Body of pancreas (tissue), 4 donors: Measurements from ENCODE around the gene PTMS. TPM values are rescaled to one million over a fixed set of nuclear protein-coding genes. Genes with fewer than 3 reads are reported as not detected.

ENCODE experiments used
- ATAC-seq: fragments of 150-250 bp; one replicate; pipeline ENCODE4 v1.9.1; 2016
- DNase-seq, 4 donors: peaks; one replicate each; pipeline ENCODE4 v3.0.0-alpha.2; 2019
- H3K27ac ChIP-seq, 4 donors: fragments of 200-600 bp; sonication (generic); 1 replicate in 3 of 4; 2 replicates in 1 of 4; pipeline versions ENCODE4 v1.5.1 to v1.6.1; 2016 to 2019; ENCODE audit warnings: mild to moderate bottlenecking in 1 of 4, mixed read lengths in 1 of 4, moderate library complexity in 1 of 4
- H3K27me3 ChIP-seq, 2 donors: fragments of 200-600 bp; sonication (generic); one replicate each; pipeline ENCODE4 v1.6.0; 2016; ENCODE audit warnings: mild to moderate bottlenecking in 1 of 2
- H3K36me3 ChIP-seq, 2 donors: fragments of 200-600 bp; sonication (generic); replicated peaks in 1 of 2; 2 replicates each; pipeline ENCODE4 v1.5.1; 2016; ENCODE audit warnings: low read depth in 2 of 2; ENCODE audit not compliant: insufficient read depth in 1 of 2
- H3K4me1 ChIP-seq: fragments of 200-600 bp; sonication (generic); one replicate; pipeline ENCODE4 v1.6.0; 2016
- H3K4me3 ChIP-seq, 2 donors: fragments of 200-600 bp; sonication (generic); 1 replicate in 1 of 2; 2 replicates in 1 of 2; pipeline ENCODE4 v1.5.1; 2016 to 2019
- H3K9me3 ChIP-seq, 3 donors: fragments of 200-600 bp; sonication (generic); 1 replicate in 2 of 3; 2 replicates in 1 of 3; pipeline ENCODE4 v1.5.1; 2016
- POLR2A ChIP-seq, 3 donors: fragments of 450-650 bp; IDR thresholded peaks; one replicate each; pipeline ENCODE4 v1.6.1; 2016; ENCODE audit warnings: antibody characterized with exemption in 3 of 3, mild to moderate bottlenecking in 2 of 3
- WGBS, 2 donors: methylation state at CpG; one replicate each; pipeline ENCODE4 v1.1.5; 2017; 5-methylcytosine and 5-hydroxymethylcytosine counted together
- intact Hi-C: fragments of 100-400 bp; cut with DNase I; formaldehyde crosslinking; loops from one replicate; pipeline ENCODE4 v1.15.1; 2023
- total RNA-seq, 2 donors: library from RNA; depleted of rRNA; stranded (reverse); fragments of >200 nt; gene quantifications; one replicate each; pipeline ENCODE4 v1.1.0, GENCODE V29; 2016
- TF ChIP-seq, protein P1 (sequence below), 7 experiments: fragments of 450-650 bp in 4 of 7; fragments of 200-600 bp in 3 of 7; sonication (generic) in 3 of 7; IDR thresholded peaks; one replicate each; pipeline ENCODE4 v1.5.1; 2016 to 2019; ENCODE audit warnings: antibody characterized with exemption in 7 of 7

Gene PTMS
- total RNA-seq, 2 donors from 2014 or later = 69.5 to 109 TPM

DNA sequence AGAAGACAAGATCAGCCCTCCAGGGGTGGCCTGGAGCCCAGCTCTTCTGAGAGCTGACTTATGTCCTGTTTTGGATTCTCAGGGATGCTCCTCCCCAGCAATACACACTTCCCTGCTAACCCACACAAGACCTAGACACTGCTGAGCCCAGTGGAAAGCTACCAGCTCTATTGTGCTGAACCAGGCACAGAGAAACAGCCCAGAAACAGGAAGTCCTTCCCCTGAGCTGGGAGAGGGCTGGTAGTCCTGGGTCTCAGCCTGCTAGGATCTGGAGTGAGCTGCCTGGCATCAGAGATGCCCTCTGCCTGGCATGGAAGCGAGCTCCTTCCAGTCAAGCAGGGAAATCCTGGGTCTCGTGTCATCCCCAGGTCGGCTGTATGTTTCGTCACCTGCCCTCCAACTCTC is 4.9 kb downstream of the PTMS start:
- intact Hi-C loops = no loop called here

DNA sequence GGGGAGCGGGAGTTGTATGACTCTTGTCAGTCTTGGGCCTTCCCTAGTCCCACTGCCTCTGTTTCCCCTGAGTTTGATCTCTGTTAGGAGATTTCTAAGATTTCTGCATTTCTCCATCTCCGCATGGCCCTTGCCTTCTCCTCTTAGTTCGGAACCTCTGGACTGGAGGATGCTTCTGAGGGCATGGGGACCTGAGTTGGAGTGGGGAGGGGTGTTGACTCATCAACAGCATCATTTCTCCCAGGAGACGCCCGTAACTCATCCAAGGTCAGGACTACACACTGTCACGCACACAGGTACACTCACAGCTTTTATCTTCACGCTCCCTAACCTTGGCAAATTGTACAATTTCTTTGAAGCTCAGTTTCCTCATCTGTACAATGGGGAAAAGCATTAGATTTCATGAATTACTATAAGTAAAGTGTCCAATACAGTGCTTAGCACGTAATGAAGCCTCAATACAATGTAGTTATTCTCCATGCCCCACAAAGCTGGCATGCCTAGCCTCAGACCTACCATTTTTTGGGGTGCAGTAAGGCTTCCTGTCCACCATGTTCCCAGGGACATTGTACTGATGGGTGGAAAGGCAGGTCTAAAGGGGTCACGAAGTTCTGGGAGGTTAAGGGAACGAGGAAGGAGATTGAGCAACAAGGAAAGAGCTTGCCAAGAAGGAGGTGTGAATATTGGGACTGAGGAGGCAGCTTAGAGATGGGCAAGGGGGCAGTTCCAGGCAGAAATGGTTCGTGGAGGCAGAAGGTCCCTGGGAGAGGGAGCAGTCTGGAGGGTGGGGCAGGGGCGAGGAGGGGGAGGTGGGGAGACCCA is 5.6 kb downstream of the PTMS start:
- peaks cover 16% of the 10 kb centered on the region for H3K4me1 ChIP-seq
- TF ChIP-seq, protein P1, sequence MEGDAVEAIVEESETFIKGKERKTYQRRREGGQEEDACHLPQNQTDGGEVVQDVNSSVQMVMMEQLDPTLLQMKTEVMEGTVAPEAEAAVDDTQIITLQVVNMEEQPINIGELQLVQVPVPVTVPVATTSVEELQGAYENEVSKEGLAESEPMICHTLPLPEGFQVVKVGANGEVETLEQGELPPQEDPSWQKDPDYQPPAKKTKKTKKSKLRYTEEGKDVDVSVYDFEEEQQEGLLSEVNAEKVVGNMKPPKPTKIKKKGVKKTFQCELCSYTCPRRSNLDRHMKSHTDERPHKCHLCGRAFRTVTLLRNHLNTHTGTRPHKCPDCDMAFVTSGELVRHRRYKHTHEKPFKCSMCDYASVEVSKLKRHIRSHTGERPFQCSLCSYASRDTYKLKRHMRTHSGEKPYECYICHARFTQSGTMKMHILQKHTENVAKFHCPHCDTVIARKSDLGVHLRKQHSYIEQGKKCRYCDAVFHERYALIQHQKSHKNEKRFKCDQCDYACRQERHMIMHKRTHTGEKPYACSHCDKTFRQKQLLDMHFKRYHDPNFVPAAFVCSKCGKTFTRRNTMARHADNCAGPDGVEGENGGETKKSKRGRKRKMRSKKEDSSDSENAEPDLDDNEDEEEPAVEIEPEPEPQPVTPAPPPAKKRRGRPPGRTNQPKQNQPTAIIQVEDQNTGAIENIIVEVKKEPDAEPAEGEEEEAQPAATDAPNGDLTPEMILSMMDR (IDR thresholded peaks at IDR 0.05) = no peak
- TF ChIP-seq POLR2A (IDR thresholded peaks at IDR 0.05) = no peak
- ATAC-seq = no peak

More for the DNA sequence above, 4.9 kb downstream of the PTMS start:
- H3K27me3 ChIP-seq = no peaks in the 10 kb centered on the region
- no peaks in the 10 kb centered on the region for H3K9me3 ChIP-seq
- TF ChIP-seq POLR2A (IDR thresholded peaks at IDR 0.05) = no peak
- TF ChIP-seq, protein P1 (IDR thresholded peaks at IDR 0.05) = no peak
- H3K36me3 ChIP-seq = no peaks in the 10 kb centered on the region
- WGBS, 2 donors = 97 to 100% methylated on average over 1 to 4 of the region's 4 CpGs
- no peak overlapping the region for H3K4me3 ChIP-seq
- peak overlapping the region in 1 of 4 donors; percentile 34 for H3K27ac ChIP-seq
- H3K4me1 ChIP-seq = peaks cover 16% of the 10 kb centered on the region
- DNase-seq (peak in 1 of 4 donors; percentile 58), ATAC-seq (no peak)

GRCh38 chr12:6772331-6772695 is 6.2 kb downstream of the PTMS start, which contains the start of gene LAG3:
LAG3 (plus strand) TSS chr12:6772520; CDS start chr12:6772853, 333 bp downstream.
- Histone ChIP-seq H3K4me1 (peaks cover 15% of the 10 kb centered on the region), H3K4me3 (no peak within 1 kb of the TSS), H3K9me3 (no peaks in the 10 kb centered on the region), H3K27ac (no peak within 1 kb of the TSS), H3K27me3 (no peaks in the 10 kb centered on the region), H3K36me3 (no peaks in the 10 kb centered on the region)
- ATAC-seq (no peak), DNase-seq (no peak)
- TF ChIP-seq, protein P1 (IDR thresholded peaks at IDR 0.05) = no peak
- TF ChIP-seq POLR2A (IDR thresholded peaks at IDR 0.05) = no peak
- intact Hi-C loops = no loop called here
- 65 to 68% methylated on average over 15 of the region's 15 CpGs for WGBS, 2 donors

More for the DNA sequence above, 5.6 kb downstream of the PTMS start:
- Histone ChIP-seq H3K36me3 (no peaks in the 10 kb centered on the region), H3K4me3 (no peak overlapping the region), H3K27ac (no peak overlapping the region), H3K27me3 (no peaks in the 10 kb centered on the region), H3K9me3 (no peaks in the 10 kb centered on the region)
- whole genome bisulfite sequencing, 2 donors = 72 to 80% methylated on average over 12 of the region's 12 CpGs
- no peak for DNase-seq
- intact Hi-C loops = no loop called here

- DNase-seq = no peak
- WGBS, 2 donors = 66% methylated on average over 19 to 21 of the region's 21 CpGs
- intact Hi-C loops = no loop called here
These were observed 6.8 kb downstream of the PTMS start for GRCh38 chr12:6772726-6773589.

More at GRCh38 chr12:6772726-6773589, 6.8 kb downstream of the PTMS start:
- H3K36me3 ChIP-seq = no peaks in the 10 kb centered on the region
- no peak overlapping the region for H3K27ac ChIP-seq
- TF ChIP-seq, protein P1 (IDR thresholded peaks at IDR 0.05) = no peak
- TF ChIP-seq POLR2A (IDR thresholded peaks at IDR 0.05) = no peak
- H3K4me3 ChIP-seq = no peak overlapping the region
- no peaks in the 10 kb centered on the region for H3K9me3 ChIP-seq
- no peak for ATAC-seq
- H3K27me3 ChIP-seq = no peaks in the 10 kb centered on the region
- peaks cover 8% of the 10 kb centered on the region for H3K4me1 ChIP-seq
